ENCODE data around the gene NAXD. TPM values are rescaled to one million over a fixed set of nuclear protein-coding genes. Genes with fewer than 3 reads are reported as not detected.
A peak's percentile ranks its signal among the peaks of the same experiment; 100 is the strongest.

The NAXD gene
- total and polyA plus RNA-seq, 10 donors: 25.1 to 40.9 (median 34.1) TPM

- Histone ChIP-seq H3K27ac (peak overlapping the region in 7 of 8 donors; percentile 17 to 63 (median 44)), H3K36me3 (no peaks in the 10 kb centered on the region), H3K9me3 (no peaks in the 10 kb centered on the region), H3K4me3 (no peak overlapping the region), H3K4me1 (peaks cover 0 to 12% (median 4%) of the 10 kb centered on the region in 6 donors), H3K27me3 (replicated peaks in 1 of 7) (no peaks in the 10 kb centered on the region)
- WGBS, 5 donors: 43 to 68% (median 64%) methylated on average over 3 of the region's 3 CpGs
- DNase-seq: no peak
- intact Hi-C loops (cut with DNase I; ENCODE audit: low total_unique reads): no loop called here
- TF ChIP-seq CTCF (IDR thresholded peaks at IDR 0.05 in 8 of 11, conservative IDR thresholded peaks at IDR 0.05 in 3 of 11) (no peak), POLR2AphosphoS5 (IDR thresholded peaks at IDR 0.05) (no peak), POLR2A (IDR thresholded peaks at IDR 0.05) (no peak)
These were observed 7.6 kb upstream of the NAXD start for GRCh38 chr13:110607675-110608224.

- peaks cover 0 to 21% (median 9%) of the 10 kb centered on the region in 6 donors for H3K4me1 ChIP-seq
- H3K4me3 ChIP-seq: peak overlapping the region in 2 of 8 donors; percentile 6 to 36
- intact Hi-C loops (cut with DNase I; ENCODE audit: low total_unique reads): no loop called here
- peaks cover 0 to 8% (median 0%) of the 10 kb centered on the region in 8 donors for H3K9me3 ChIP-seq
- DNase-seq: no peak
- WGBS, 5 donors: 73 to 83% (median 76%) methylated on average over 12 of the region's 12 CpGs
- TF ChIP-seq CTCF (IDR thresholded peaks at IDR 0.05 in 8 of 11, conservative IDR thresholded peaks at IDR 0.05 in 3 of 11): no peak
- TF ChIP-seq POLR2AphosphoS5 (IDR thresholded peaks at IDR 0.05): no peak
- TF ChIP-seq POLR2A (IDR thresholded peaks at IDR 0.05): no peak
- no peaks in the 10 kb centered on the region for H3K36me3 ChIP-seq
- no peak overlapping the region for H3K27ac ChIP-seq
- no peaks in the 10 kb centered on the region for H3K27me3 ChIP-seq (replicated peaks in 1 of 7)
These were observed 4.3 kb upstream of the NAXD start for GRCh38 chr13:110610955-110611595.

- peak overlapping the region in 7 of 8 donors; percentile 67 to 90 (median 85) for H3K4me3 ChIP-seq
- peak overlapping the region; percentile 85 to 95 (median 92) for H3K27ac ChIP-seq
- intact Hi-C loops (cut with DNase I; ENCODE audit: low total_unique reads): no loop called here
- H3K36me3 ChIP-seq: peaks cover 0 to 4% (median 0%) of the 10 kb centered on the region in 6 donors
- peaks cover 0 to 8% (median 0%) of the 10 kb centered on the region in 8 donors for H3K9me3 ChIP-seq
- TF ChIP-seq POLR2A (IDR thresholded peaks at IDR 0.05) (no peak), CTCF (IDR thresholded peaks at IDR 0.05 in 8 of 11, conservative IDR thresholded peaks at IDR 0.05 in 3 of 11) (no peak), POLR2AphosphoS5 (IDR thresholded peaks at IDR 0.05) (no peak)
- DNase-seq: no peak
- WGBS, 5 donors: 90 to 94% (median 92%) methylated on average over 9 to 11 of the region's 11 CpGs
- H3K4me1 ChIP-seq: peaks cover 19 to 45% (median 32%) of the 10 kb centered on the region in 6 donors
- no peaks in the 10 kb centered on the region for H3K27me3 ChIP-seq (replicated peaks in 1 of 7)
These were observed 382 bp upstream of the NAXD start for GRCh38 chr13:110615005-110615321.

Measured in spleen (tissue), 11 donors.